K562 (cell line): ENCODE measurements around the gene SLC66A2.

Source experiments
- EP300 ChIP-seq: IDR thresholded peaks from 2 replicates; pipeline ENCODE4 v1.6.1; 2012; ENCODE audit warnings: low read length, improper control_type of control experiment
- EZH2 ChIP-seq: IDR thresholded peaks from 2 replicates; pipeline ENCODE4 v1.6.1; 2012; ENCODE audit warnings: low read depth, mild to moderate bottlenecking, inconsistent platforms, low read length, borderline replicate concordance
- JUNB ChIP-seq: fragments of 450-650 bp; formaldehyde crosslinking; conservative IDR thresholded peaks from 2 replicates; pipeline ENCODE4 v1.4.0; 2020; ENCODE audit warnings: mild to moderate bottlenecking
- RAD51 ChIP-seq: fragments of 450-650 bp; IDR thresholded peaks from 2 replicates; pipeline ENCODE4 v1.7.1; 2016; ENCODE audit warnings: low read depth, mild to moderate bottlenecking, borderline replicate concordance
- ZNF263 ChIP-seq: sonication (generic); formaldehyde crosslinking; IDR thresholded peaks from 2 replicates; pipeline ENCODE4 v1.8.0; 2022; ENCODE audit warnings: mild to moderate bottlenecking, missing genetic modification reagents, borderline replicate concordance
- ZNF764 ChIP-seq: fragments of 250-450 bp; sonication (Bioruptor Pico); IDR thresholded peaks from 2 replicates; pipeline ENCODE4 v1.4.0; 2020; ENCODE audit warnings: low read depth, mild to moderate bottlenecking, moderate library complexity

GRCh38 chr18:79869591-79870300 lies 81.7 kb downstream of the SLC66A2 start:
- TF ChIP-seq EP300 (no peak), ZNF764 (CRISPR knock-in tag) (no peak), JUNB (CRISPR knock-in tag) (no peak), EZH2 (no peak), RAD51 (no peak), ZNF263 (CRISPR knock-in tag) (no peak)
